ENCODE measurements around the gene SP3.

Gene SP3

GRCh38 chr2:173942861-173943523 is 22.2 kb downstream of the SP3 start:
- DNase-seq (ENCODE audit: low read depth): no peak

- no peak for DNase-seq (ENCODE audit: low read depth)
These were observed 23.6 kb downstream of the SP3 start for GRCh38 chr2:173941567-173941966.

GRCh38 chr2:173940208-173941020 is 24.8 kb downstream of the SP3 start:
- DNase-seq (ENCODE audit: low read depth): no peak

GRCh38 chr2:173938700-173939384 is 26.3 kb downstream of the SP3 start:
- DNase-seq (ENCODE audit: low read depth): no peak

- no peak for DNase-seq (ENCODE audit: low read depth)
These were observed 29.9 kb downstream of the SP3 start for GRCh38 chr2:173935305-173935704.

GRCh38 chr2:173934895-173935294 is 30.3 kb downstream of the SP3 start:
- no peak for DNase-seq (ENCODE audit: low read depth)

GRCh38 chr2:173931751-173932150 is 33.4 kb downstream of the SP3 start:
- DNase-seq (ENCODE audit: low read depth): no peak

- no peak for DNase-seq (ENCODE audit: low read depth)
These were observed 35.7 kb downstream of the SP3 start for GRCh38 chr2:173929441-173929840.

GRCh38 chr2:173926875-173927274 is 38.3 kb downstream of the SP3 start:
- no peak for DNase-seq (ENCODE audit: low read depth)

- DNase-seq (ENCODE audit: low read depth): no peak
These were observed 40.9 kb downstream of the SP3 start for GRCh38 chr2:173924285-173924684.

- no peak for DNase-seq (ENCODE audit: low read depth)
These were observed 42.4 kb downstream of the SP3 start for GRCh38 chr2:173922760-173923159.

- no peak for DNase-seq (ENCODE audit: low read depth)
These were observed 43.1 kb downstream of the SP3 start for GRCh38 chr2:173922068-173922467.

- DNase-seq (ENCODE audit: low read depth): no peak
These were observed 50.9 kb downstream of the SP3 start for GRCh38 chr2:173914055-173914927.

GRCh38 chr2:173909846-173910245 is 55.3 kb downstream of the SP3 start:
- DNase-seq (ENCODE audit: low read depth): no peak

GRCh38 chr2:173906626-173907025 is 58.5 kb downstream of the SP3 start:
- no peak for DNase-seq (ENCODE audit: low read depth)

- no peak for DNase-seq (ENCODE audit: low read depth)
These were observed 61.4 kb downstream of the SP3 start for GRCh38 chr2:173903601-173904394.

GRCh38 chr2:173898996-173899395 is 66.2 kb downstream of the SP3 start:
- DNase-seq (ENCODE audit: low read depth): no peak

GRCh38 chr2:173898178-173898668 is 67.0 kb downstream of the SP3 start:
- no peak for DNase-seq (ENCODE audit: low read depth)

- no peak for DNase-seq (ENCODE audit: low read depth)
These were observed 68.4 kb downstream of the SP3 start for GRCh38 chr2:173896755-173897154.

- DNase-seq (ENCODE audit: low read depth): no peak
These were observed 72.8 kb downstream of the SP3 start for GRCh38 chr2:173892341-173892740.
